Pulmonary artery endothelial cell (primary cell): ENCODE results near the gene RHBDD3. TPM values are rescaled to one million over a fixed set of nuclear protein-coding genes. Genes with fewer than 3 reads are reported as not detected.

Experiments
- DNase-seq: peaks from one replicate; pipeline ENCODE4 v3.0.0-alpha.2; 2011; ENCODE audit warnings: low read depth, low spot score
- total RNA-seq: library from RNA; depleted of rRNA; stranded (reverse); fragments of >200 nt; gene quantifications from 2 replicates; pipeline ENCODE4 v1.2.3, GENCODE V29; 2014

Gene RHBDD3
- total RNA-seq, 1 donor from 2014 or later, result 18.9 TPM

DNA sequence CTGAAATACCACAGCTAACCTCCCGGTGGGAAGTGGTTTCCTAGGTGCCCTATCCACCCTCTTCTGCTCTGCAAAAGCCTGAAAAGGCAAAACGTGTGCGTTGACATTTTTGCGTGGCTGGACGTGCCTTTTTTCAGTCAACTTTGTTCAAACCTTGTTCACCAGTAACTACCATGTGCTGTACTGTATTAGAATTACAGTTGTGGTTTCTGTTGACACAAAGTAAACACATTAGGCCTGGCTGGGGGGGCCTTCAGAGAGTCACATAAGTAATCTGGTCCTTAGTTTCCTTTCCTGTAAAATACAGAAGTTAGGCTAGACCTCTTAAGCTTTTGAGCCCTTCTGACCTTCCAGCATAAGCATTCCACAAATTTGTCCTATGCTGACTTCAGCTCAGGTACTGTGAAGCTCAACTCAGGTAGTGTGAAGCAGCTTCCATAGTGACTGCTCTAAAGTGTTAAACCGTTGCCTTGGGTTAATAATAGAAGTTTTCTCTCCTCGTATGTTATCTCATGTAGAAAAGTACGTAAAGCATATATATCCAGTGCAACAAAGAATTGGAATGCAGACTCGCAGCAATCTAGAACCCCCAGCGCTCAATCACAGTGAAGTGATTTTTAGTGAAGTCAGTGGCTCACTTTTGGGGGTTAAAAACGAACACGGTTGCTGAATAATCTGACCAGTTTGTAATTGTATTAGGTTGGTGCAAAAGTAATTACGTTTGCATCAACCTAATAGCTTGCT is 2.1 kb upstream of the RHBDD3 start:
- no peak for DNase-seq

- no peak for DNase-seq
These were observed 1.4 kb upstream of the RHBDD3 start for GRCh38 chr22:29269230-29269604.

GRCh38 chr22:29268511-29269229 is 889 bp upstream of the RHBDD3 start:
- DNase-seq, result no peak

DNA sequence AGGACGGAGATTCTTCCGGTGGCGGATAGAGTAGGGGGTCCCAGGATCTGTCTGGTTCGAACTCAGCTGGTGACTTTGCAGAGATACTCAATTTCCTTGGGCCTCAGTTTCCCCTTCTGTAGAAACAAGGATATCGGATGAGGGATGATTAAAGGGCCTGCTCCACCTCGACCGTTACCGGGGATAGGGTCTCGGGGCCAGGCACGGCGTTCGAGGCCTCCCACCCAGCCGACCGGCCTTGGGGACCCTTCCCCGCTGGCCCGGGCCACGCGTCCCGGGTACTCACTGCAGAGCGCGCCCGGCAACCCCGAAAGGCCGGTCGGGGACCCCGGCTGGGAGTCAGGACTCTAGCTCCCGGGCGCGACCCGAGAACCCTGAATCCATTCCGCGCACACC is 321 bp downstream of the RHBDD3 start:
- DNase-seq, result no peak

DNA sequence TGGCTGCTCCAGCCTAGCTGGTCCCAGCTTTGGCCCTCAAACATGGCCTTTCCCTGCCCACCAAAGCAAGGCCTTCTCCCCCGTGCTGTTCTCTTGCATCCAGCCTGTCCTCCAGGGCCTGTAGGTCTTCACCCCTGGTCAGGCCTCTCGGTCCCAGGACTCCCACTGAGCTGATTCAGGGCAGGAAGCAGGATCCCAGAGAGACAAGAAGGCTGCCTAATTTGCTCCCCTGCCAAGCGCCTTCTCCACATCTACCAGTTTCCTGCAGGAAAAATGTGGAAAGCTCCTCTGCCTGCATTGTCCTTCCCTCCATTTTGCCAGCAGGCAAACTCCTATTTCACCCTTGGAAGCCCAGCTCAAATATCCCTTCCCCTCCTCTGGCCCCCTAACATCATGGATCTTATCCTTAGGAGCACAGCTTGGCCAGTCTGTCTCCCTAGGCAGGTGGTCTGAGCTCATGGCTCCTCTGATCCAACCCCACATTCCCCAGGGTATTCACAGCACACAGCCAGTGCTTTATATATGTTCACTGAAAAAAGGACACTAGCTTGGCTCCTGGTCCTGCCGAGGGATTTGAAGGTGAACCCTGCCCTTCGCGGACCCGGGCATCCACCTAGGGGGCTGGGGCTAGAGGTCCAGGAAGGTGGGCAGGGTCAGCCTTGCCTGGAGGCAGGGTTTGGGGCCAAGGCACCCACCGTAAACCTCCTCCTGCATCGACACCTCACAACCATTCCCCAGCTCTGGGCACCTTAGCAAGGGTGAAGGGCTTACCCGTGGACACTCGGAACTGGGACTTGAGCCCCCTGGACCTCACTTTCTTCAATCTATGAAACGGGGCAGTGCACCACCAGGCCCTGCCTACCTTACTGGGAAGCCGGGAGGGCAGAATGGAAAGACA is 968 bp downstream of the RHBDD3 start:
- no peak for DNase-seq

DNA sequence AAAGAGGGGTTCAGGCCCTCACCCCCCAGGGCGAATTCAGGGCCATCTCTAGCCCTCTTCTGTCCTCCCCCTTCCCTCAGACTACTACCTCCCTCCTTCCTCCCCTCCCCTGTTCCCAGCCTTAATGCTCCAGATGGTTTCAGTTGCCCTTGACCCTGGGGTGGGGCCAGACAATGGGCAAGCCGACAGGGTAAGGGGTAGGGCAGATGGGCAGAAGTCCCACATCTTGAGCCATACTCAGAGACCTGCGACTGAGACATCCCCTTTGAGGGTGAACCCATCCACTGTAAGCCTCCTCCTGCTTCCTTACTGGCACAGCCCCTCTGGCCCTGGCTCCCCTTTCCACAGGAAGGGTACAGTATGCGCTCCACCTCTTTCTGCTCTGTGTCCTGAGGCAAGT is 1.9 kb downstream of the RHBDD3 start:
- no peak for DNase-seq

GRCh38 chr22:29265305-29265704 is 2.5 kb downstream of the RHBDD3 start:
- no peak for DNase-seq

DNA sequence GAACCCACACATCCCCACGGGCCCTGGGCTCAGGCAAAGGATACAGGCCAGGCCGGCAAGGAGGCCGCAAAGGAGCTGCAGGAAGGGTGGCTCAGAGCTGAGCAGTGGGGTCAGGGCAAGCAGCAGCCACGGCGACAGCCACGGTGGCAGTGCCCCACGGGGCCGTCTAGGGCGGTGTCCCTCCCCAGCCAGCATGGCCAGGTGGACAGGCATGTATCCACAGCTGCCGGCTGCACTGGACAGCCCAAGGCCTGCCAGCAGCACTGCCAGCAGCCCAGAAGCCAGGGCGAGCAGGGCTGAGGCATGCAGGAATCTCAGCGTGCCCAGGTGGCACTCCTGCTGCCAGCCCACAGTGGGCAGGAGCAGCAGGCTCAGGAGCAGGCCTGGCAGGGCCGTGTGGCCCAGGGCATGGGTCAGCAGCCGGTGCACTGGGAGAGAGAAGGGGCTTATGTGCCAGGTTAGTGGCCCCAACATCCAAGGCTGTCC is 3.9 kb downstream of the RHBDD3 start:
- DNase-seq, result no peak

DNA sequence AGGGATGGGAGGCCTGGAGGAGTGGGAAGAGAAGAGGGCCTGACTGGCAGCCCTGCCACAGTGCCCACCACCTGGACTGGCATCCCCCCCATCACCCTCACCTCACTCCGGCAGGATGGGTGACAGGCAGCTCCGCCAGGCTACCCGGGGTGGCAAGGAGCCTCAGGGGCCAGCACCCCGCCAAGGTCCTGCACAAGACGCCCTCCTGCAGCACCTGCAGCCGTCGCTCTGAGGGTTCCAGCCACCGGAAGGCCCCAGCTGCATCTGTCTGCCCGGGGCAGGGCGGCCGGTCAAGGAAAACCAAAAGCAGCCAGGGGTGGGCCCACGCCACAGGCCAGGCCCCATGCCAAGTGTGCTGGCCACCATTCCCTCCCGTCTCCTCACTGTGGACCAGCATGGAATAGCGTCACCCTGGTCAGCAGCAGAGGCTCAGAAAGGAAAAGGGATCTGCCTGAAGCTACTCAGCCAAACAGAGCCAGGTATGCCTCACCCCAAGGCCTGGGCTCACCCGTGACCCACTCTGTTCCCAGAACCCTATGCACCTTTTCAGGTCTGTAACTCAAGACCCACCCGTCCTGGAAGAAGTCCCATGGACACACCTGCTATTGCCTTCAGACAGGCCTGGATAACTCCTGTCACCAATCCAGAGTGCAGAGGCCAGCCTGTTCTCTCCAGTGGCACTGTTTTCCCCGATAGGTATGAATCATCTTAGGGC is 7.0 kb downstream of the RHBDD3 start:
- DNase-seq, result no peak

DNA sequence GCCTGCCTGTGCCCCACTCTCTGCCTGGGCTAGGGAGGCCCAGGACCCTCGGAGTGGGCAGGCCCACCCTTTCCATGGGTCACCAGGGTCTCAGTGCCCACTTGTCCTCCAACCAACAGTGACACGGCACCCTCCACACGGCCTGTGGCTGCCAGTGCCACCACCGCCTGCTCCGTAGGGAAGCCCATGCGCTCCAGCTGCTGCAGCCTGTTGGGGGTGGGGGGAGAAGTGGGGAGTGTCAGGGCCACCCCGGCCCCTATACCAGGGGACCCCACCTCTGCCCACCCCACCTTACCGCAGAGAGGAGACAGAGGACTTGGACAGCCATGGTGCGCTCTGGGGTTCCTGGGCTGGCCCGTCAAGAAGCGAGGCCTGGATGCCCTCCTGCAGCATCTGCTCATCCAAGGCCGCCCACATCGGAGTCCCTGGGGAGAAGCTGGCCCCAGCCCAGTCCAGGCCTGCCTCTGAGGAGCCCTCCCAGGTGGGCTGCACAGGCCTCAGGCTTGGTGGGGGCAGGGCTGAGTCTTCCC is 7.7 kb downstream of the RHBDD3 start:
- no peak for DNase-seq

- DNase-seq, result no peak
These were observed 8.4 kb downstream of the RHBDD3 start for GRCh38 chr22:29259253-29259899.

DNA sequence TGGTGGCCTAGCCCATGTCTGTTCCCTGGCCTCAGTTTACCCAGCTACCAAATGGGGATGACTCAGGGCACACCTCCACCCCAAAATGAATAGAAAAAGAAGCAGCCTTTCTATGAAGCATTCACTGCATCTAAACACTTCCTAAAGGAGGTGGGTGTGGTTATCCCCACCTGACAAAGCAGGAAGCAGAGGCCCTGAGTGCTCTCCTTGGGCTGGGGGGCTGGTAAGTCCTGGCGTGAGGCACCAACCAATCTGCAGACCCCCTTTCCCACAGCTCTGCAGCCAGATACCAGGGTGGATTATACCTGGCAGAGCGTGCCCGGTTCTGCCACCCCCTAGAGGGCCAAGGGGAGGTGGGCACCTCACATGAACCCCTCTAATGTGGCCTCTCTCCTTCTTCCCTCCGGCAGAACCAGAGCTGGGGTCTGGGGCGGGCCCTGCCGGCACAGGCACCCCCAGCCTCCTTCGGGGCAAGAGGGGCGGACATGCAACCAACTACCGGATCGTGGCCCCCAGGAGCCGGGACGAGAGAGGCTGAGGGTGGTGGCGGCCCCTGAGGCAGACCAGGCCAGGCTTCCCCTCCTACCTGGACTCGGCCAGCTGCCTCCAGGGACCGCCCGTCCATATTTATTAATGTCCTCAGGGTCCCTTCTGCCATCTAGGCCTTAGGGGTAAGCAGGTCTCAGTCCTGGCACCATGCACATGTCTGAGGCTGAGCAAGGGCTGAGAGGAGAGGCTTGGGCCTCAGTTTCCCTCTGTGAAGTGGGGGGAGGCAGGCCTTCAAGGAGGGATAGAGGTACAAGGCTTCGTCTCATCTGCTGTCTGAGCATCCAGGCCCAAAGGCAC is 9.2 kb downstream of the RHBDD3 start:
- DNase-seq, result no peak

DNA sequence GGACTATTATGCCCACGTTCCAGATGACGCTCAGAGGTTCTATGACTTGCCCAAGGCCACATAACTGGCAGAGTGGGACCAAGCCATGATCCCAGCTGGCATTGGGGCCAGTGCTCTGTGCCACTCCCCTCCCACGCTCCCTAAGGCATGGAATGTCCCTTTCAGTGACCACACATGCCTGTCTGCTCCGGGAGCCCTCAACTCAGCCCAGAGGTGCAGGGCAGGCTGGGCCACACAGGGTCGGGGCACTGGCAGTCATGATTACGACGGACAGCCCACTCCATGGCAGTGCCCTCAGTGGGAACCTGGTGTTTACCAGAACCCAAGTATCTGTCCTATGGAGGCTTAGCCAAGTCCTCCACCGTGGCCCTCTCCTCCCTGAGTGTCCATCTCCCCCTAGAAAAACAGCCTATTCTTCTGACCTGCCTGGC is 10.0 kb downstream of the RHBDD3 start:
- DNase-seq, result no peak

GRCh38 chr22:29256606-29257325 is 11.0 kb downstream of the RHBDD3 start:
- DNase-seq, result no peak

DNA sequence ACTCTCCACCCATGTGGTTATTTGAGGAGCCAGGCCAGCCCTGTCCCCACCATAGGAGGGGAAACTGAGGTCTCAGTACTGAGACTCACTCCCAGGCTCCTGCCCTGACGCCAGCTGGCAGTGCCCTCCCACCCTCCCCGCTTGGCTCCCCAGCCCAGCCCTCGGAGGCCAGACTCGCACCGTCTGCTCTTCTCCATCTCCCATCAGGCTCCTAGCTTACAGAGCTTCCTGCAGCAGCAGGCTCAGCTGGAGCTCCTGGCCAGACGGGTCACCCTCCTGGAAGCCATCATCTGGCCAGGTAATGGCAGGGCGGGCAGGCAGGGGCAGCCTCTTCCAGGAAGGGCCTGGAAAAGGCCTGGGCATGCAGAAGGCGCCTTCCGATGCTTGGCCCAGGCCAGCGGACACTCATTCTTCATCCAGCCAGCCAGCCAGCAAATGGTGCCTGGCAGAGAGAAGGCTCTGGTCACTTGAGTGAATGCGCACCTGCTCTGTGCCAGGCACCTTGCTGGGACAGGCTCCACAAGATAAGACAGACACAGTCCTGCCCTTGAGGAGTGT is 12.6 kb downstream of the RHBDD3 start:
- DNase-seq, result no peak

DNA sequence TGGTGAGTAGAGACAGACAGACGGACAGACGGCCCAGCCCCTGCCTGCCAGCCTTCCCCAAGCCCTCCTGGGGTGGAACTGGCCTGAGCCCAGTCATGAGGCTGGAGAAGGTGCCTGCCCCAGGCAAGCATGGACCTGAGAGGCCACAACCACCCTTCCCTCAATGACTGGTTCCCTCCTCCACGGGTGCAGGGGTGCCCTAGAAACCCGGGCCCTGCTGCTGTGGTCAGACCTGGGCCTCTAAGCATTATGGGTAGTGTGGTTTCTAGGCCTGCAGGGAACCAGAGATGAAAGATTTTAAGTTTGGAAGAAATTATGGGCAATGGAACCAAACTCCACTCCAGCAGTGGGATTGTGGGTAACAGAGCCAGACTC is 13.5 kb downstream of the RHBDD3 start:
- no peak for DNase-seq

DNA sequence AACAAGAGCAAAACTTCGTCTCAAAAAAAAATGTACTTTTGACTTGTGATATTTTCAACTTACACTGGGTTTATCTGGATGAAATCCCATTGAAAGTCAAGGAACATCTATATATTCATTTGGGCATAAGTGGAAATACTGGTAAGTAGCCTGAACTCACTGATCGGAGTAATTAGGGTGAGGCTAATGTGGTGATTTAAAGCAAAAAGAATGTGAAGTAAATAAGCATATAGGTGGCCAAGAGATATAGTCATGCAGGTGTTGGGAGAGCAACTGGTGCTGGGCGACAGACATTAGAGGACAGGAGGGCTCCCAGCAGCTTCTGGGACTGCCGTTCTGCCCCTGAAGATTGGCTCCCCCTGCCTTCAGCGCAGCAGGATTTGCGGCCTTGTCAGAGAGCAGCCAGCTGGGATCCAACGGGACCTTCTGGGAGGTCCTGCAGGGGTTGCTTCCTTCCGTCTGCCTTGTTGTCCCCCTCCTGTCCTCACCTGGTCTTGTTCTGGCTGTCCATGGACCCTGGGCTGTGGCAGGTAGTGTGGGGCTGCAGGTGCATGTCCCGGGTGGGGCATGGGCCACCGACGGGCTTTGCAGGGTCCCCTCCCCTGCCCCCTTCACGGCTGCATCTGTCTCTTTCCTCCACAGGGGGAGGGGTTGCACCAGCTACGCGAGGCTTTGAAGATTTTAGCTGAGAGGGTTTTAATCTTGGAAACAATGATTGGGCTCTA is 14.1 kb downstream of the RHBDD3 start:
- DNase-seq, result no peak
